IMR-90 (cell line): ENCODE results near the gene IRF2. TPM values are rescaled to one million over a fixed set of nuclear protein-coding genes. Genes with fewer than 3 reads are reported as not detected.

ENCODE experiments used
- ELK1 ChIP-seq: fragments of 150-350 bp; IDR thresholded peaks from 2 replicates; pipeline ENCODE4 v1.6.1; 2016; ENCODE audit warnings: low read depth, mild to moderate bottlenecking, low read length, moderate library complexity, borderline replicate concordance
- RFX5 ChIP-seq: IDR thresholded peaks from 2 replicates; pipeline ENCODE4 v1.8.0; 2012; ENCODE audit warnings: low read depth, mild to moderate bottlenecking, low read length, moderate library complexity
- polyA plus RNA-seq, 3 experiments: library from polyadenylated mRNA; depleted of rRNA; stranded (reverse); fragments of >200 nt; gene quantifications; 2 replicates each; pipeline ENCODE4 v1.2.3, GENCODE V29; 2012; ENCODE audit warnings: low replicate concordance in 1 of 3
- total RNA-seq: library from RNA; depleted of rRNA; stranded (reverse); fragments of >200 nt; gene quantifications from 2 replicates; pipeline ENCODE4 v1.2.3, GENCODE V29; 2012

The IRF2 gene
- total and polyA plus RNA-seq, 2 of the 4 experiments (the other 2 are of a cell fraction): 16.5 to 21.9 TPM

DNA sequence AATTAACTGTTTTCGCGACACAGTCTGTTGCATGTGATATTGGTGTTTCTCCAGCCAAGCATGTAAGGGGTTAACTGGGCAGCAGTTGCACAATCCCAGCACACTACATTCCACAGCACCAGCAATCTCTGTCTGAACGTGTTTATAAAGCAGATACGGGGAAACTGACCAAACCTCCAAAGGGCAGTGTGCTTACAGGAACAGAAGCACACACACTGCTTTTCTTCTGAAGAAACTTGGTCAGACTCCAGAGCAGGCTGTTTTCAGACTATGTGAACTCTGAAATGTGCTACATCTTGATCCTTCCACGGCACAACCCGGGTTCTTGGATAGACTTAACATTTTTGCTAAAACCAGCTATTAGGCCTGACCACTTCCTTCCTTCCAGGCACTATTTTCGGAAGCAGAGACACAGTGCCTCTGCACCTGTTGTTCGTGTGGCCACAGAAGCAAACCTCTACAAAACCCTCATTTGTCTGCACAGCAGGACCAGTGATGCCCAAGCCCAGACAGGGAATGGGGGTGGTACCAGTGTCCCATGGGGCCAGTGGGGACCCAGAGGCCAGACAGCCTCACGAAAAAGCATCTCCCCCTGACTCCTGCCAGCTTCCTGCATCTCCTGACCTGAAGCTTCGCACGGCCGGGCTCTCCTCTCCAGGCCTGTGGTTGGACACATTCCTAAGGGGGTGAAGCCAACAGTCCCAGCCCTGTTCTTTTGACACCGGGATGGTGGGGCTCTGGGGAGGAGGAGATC, 90.1 kb downstream of the IRF2 start (continued):
- TF ChIP-seq ELK1: no peak
- TF ChIP-seq RFX5: no peak
